Left ventricle myocardium inferior (tissue), 1 donor: ENCODE results near the gene HDAC9. TPM values are rescaled to one million over a fixed set of nuclear protein-coding genes. Genes with fewer than 3 reads are reported as not detected.

ENCODE experiments used
- DNase-seq: peaks from one replicate; pipeline ENCODE4 v3.0.0-alpha.2; 2020
- H3K27ac ChIP-seq: fragments of 200-600 bp; replicated peaks from 2 replicates; pipeline ENCODE4 v1.8.0; 2021
- H3K27me3 ChIP-seq: fragments of 200-600 bp; 2 replicates; pipeline ENCODE4 v1.8.0; 2021; ENCODE audit warnings: low read depth
- H3K36me3 ChIP-seq: fragments of 200-600 bp; 2 replicates; pipeline ENCODE4 v1.8.0; 2021
- H3K4me1 ChIP-seq: fragments of 200-600 bp; 2 replicates; pipeline ENCODE4 v1.8.0; 2021
- H3K4me3 ChIP-seq: fragments of 200-600 bp; 2 replicates; pipeline ENCODE4 v1.8.0; 2021; ENCODE audit warnings: mild to moderate bottlenecking, moderate library complexity
- H3K9me3 ChIP-seq: fragments of 200-600 bp; replicated peaks from 2 replicates; pipeline ENCODE4 v1.8.0; 2021
- intact Hi-C: fragments of 100-400 bp; cut with micrococcal nuclease; formaldehyde crosslinking; loops from one replicate; pipeline ENCODE4 v1.11.0; 2022
- total RNA-seq: library from RNA; stranded (reverse); fragmentation: NEBNext Ultra II Directional; extraction: Animal tissue kit (Norgen Biotek cat#: 25700); gene quantifications from one replicate; pipeline ENCODE4 v1.2.1, GENCODE V29; 2021
- TF ChIP-seq, protein P1 (sequence below): fragments of 200-600 bp; IDR thresholded peaks from 2 replicates; pipeline ENCODE4 v1.8.0; 2021; ENCODE audit warnings: antibody characterized with exemption, mild to moderate bottlenecking, borderline replicate concordance
- donor health status: DM: no; HTN: yes; CAD: no; lungs with severe emphysema.

The HDAC9 gene
- total RNA-seq, 1 donor from 2014 or later, result 39.6 TPM

DNA sequence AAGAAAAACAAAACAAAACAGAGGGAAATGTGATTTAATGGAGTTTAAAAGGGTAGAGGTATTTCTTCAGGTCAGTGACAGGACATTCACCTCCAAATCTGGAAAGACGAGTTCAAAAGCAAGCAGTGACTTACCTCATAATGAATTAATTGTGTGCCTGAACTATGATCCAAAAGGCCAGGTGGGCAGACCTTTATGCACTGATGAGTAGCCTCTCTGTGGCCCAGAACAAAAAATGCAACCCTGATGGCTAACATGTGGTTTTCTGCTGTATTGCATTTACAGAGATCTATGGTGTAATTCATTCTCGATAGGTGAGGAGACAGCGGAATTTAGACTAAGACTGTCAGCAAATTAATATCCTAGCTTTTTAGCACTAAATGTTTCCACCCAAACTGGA, 142.0 kb downstream of the HDAC9 start:
- H3K27me3 ChIP-seq, result no peaks in the 10 kb centered on the region
- peaks cover 10% of the 10 kb centered on the region for H3K4me1 ChIP-seq
- no peak overlapping the region for H3K4me3 ChIP-seq
- TF ChIP-seq, protein P1, sequence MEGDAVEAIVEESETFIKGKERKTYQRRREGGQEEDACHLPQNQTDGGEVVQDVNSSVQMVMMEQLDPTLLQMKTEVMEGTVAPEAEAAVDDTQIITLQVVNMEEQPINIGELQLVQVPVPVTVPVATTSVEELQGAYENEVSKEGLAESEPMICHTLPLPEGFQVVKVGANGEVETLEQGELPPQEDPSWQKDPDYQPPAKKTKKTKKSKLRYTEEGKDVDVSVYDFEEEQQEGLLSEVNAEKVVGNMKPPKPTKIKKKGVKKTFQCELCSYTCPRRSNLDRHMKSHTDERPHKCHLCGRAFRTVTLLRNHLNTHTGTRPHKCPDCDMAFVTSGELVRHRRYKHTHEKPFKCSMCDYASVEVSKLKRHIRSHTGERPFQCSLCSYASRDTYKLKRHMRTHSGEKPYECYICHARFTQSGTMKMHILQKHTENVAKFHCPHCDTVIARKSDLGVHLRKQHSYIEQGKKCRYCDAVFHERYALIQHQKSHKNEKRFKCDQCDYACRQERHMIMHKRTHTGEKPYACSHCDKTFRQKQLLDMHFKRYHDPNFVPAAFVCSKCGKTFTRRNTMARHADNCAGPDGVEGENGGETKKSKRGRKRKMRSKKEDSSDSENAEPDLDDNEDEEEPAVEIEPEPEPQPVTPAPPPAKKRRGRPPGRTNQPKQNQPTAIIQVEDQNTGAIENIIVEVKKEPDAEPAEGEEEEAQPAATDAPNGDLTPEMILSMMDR, result no peak
- H3K9me3 ChIP-seq, result no peaks in the 10 kb centered on the region
- H3K27ac ChIP-seq, result no peak overlapping the region
- peaks cover 10% of the 10 kb centered on the region for H3K36me3 ChIP-seq
- intact Hi-C loops, result no loop called here
- no peak for DNase-seq

GRCh38 chr7:18638594-18639452, 143.3 kb downstream of the HDAC9 start:
- Histone ChIP-seq H3K4me3 (no peak overlapping the region), H3K27ac (peak overlapping the region; percentile 46), H3K36me3 (peaks cover 10% of the 10 kb centered on the region), H3K27me3 (no peaks in the 10 kb centered on the region), H3K4me1 (peaks cover 10% of the 10 kb centered on the region), H3K9me3 (no peaks in the 10 kb centered on the region)
- TF ChIP-seq, protein P1, result no peak
- intact Hi-C loops, result no loop called here
- DNase-seq, result no peak

DNA sequence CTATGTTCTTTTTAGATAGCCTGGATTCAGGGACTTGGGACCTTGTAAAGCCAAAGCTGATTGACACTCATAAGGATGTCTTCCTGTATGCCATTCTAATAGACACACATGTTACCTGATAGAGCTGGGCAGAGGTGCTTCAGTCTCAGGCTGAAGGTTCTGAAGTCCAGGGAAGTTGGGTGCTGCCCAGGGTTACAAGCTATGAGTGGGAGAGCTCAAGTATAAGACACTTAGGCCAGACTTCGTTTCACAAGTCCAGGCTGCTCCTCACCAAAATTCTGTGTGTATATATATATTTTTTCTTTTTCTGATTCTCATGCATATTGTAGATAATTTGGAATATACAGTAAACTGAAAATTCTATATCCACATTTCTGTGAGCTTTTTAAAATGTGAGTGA, 144.2 kb downstream of the HDAC9 start:
- Histone ChIP-seq H3K27me3 (no peaks in the 10 kb centered on the region), H3K27ac (no peak overlapping the region), H3K36me3 (peaks cover 11% of the 10 kb centered on the region), H3K9me3 (no peaks in the 10 kb centered on the region), H3K4me3 (no peak overlapping the region), H3K4me1 (peaks cover 10% of the 10 kb centered on the region)
- TF ChIP-seq, protein P1, result no peak
- intact Hi-C loops, result no loop called here
- DNase-seq, result no peak

DNA sequence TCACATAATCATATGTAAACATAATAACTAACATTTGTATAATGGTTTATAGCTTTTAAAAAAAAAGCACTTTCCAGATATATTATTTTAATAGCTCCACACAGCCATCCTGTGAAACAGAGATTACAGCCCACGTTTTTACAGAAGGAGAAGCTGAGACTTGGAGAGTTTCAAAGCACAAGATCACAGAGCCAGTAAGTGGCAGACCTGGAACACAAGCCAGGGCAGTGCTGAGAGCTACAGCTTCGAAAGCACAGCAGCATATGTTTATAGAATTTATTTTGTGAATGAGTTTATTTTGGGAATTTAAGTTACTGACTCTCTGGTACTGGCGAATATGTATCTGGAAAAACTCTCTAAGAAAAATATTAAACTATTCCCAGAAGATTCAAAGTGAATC, 149.4 kb downstream of the HDAC9 start:
- H3K4me1 ChIP-seq, result peaks cover 11% of the 10 kb centered on the region
- intact Hi-C loops, result no loop called here
- no peak for DNase-seq
- TF ChIP-seq, protein P1, result no peak
- no peaks in the 10 kb centered on the region for H3K9me3 ChIP-seq
- H3K4me3 ChIP-seq, result no peak overlapping the region
- H3K27ac ChIP-seq, result no peak overlapping the region
- peaks cover 31% of the 10 kb centered on the region for H3K36me3 ChIP-seq
- no peaks in the 10 kb centered on the region for H3K27me3 ChIP-seq

GRCh38 chr7:18647582-18647981, 152.0 kb downstream of the HDAC9 start:
- peaks cover 11% of the 10 kb centered on the region for H3K4me1 ChIP-seq
- no peaks in the 10 kb centered on the region for H3K9me3 ChIP-seq
- TF ChIP-seq, protein P1, result no peak
- peaks cover 31% of the 10 kb centered on the region for H3K36me3 ChIP-seq
- no peak overlapping the region for H3K4me3 ChIP-seq
- H3K27me3 ChIP-seq, result no peaks in the 10 kb centered on the region
- DNase-seq, result no peak
- intact Hi-C loops, result no loop called here
- no peak overlapping the region for H3K27ac ChIP-seq
